ENCODE measurements around the gene GARIN5A. TPM values are rescaled to one million over a fixed set of nuclear protein-coding genes. Genes with fewer than 3 reads are reported as not detected.

Gene GARIN5A
- total and polyA plus RNA-seq, 5 donors: 0.86 to 3.0 (median 1.9) TPM

- intact Hi-C loops (cut with DNase I): no loop called here
- ATAC-seq (no peak), DNase-seq (peak in 2 of 3 donors; percentile 40 to 67)
- Histone ChIP-seq H3K27me3 (ENCODE audit: control insufficient read depth, insufficient read depth) (no peaks in the 10 kb centered on the region), H3K4me1 (ENCODE audit: control insufficient read depth, insufficient read depth, low read length) (no peaks in the 10 kb centered on the region), H3K9me3 (ENCODE audit: control insufficient read depth, low read length) (no peaks in the 10 kb centered on the region), H3K4me3 (ENCODE audit: low read length) (no peak overlapping the region), H3K27ac (ENCODE audit: low read length) (no peak overlapping the region)
- 74% methylated on average over 18 of the region's 18 CpGs for WGBS
These were observed 10.3 kb upstream of the GARIN5A start for GRCh38 chr19:50486823-50487515.

DNA sequence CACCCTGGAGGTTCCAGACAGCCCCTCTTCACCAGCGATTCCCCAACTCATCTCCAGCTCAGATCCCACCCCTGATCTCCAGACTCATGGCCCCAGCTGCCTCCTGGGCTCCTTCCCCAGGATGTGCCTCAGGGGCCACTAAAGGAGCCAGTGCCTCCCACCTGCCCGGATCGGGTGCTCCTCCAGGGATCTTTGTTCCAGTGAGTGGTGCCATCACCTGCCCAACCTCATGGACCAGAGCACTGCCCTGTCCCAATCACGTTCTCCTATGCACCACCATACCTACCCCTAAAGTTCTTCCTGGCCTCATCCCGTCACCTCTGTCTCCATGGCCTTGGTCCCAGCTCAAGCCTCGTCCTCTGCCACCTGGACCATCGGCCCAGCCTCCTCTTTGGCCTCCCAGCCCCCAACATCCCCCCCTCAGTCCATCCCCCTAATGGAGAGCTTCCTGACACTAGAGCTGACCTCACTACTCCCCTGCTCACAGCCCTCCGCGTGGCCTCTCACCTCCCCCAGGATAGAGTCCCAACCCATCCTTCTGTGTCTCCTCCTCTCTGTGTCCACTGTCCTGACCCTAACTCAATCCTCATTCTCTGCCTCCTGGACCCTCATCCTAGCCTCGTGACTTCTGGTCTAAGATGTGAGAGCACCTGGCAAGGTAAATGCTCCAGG is 8.8 kb upstream of the GARIN5A start:
- H3K4me3 ChIP-seq (ENCODE audit: low read length): no peak overlapping the region
- H3K27ac ChIP-seq (ENCODE audit: low read length): no peak overlapping the region
- intact Hi-C loops (cut with DNase I): no loop called here
- DNase-seq (peak in 1 of 3 donors; percentile 13), ATAC-seq (no peak)
- no peaks in the 10 kb centered on the region for H3K27me3 ChIP-seq (ENCODE audit: control insufficient read depth, insufficient read depth)
- H3K9me3 ChIP-seq (ENCODE audit: control insufficient read depth, low read length): no peaks in the 10 kb centered on the region
- WGBS: 72% methylated on average over 10 of the region's 10 CpGs
- H3K4me1 ChIP-seq (ENCODE audit: control insufficient read depth, insufficient read depth, low read length): no peaks in the 10 kb centered on the region

- WGBS: 68% methylated on average over 10 of the region's 10 CpGs
- no peaks in the 10 kb centered on the region for H3K9me3 ChIP-seq (ENCODE audit: control insufficient read depth, low read length)
- no peaks in the 10 kb centered on the region for H3K4me1 ChIP-seq (ENCODE audit: control insufficient read depth, insufficient read depth, low read length)
- H3K27ac ChIP-seq (ENCODE audit: low read length): no peak overlapping the region
- intact Hi-C loops (cut with DNase I): no loop called here
- no peak for ATAC-seq
- DNase-seq: no peak
- no peaks in the 10 kb centered on the region for H3K27me3 ChIP-seq (ENCODE audit: control insufficient read depth, insufficient read depth)
- no peak overlapping the region for H3K4me3 ChIP-seq (ENCODE audit: low read length)
These were observed 6.3 kb upstream of the GARIN5A start for GRCh38 chr19:50482916-50483315.

DNA sequence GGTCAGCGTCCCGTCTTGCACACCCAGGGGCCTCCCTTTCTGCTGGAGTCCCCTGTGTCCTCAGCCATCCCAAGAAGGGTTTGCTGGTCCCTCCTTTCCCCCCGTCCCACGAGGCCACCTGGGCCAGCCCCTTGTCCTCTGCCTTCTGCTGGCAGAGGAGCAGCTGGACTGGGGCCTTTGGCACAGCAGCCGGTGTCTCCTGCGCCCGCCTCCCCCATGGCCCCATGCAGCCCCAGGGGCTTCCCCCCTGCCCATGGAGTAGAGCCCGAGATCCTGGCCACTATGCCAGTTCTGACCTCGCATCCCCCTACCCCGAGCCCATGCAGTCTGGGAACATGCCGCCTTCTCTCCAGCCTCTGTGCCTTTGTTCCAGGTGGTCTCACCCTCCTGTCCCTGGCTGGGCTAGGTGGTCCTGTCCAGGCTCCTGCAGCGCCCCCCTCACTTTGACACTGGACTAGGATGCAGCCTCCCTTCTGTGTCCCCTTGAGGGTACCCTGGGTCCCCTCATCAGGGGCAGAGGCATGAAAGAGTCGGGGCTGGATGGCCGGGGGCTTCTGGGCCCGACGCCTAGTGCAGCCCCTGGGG is 5.7 kb upstream of the GARIN5A start:
- H3K4me3 ChIP-seq (ENCODE audit: low read length): no peak overlapping the region
- no peaks in the 10 kb centered on the region for H3K9me3 ChIP-seq (ENCODE audit: control insufficient read depth, low read length)
- intact Hi-C loops (cut with DNase I): no loop called here
- ATAC-seq (no peak), DNase-seq (peak in 1 of 3 donors; percentile 41)
- H3K4me1 ChIP-seq (ENCODE audit: control insufficient read depth, insufficient read depth, low read length): peaks cover 2% of the 10 kb centered on the region
- H3K27me3 ChIP-seq (ENCODE audit: control insufficient read depth, insufficient read depth): no peaks in the 10 kb centered on the region
- WGBS: 80% methylated on average over 16 of the region's 16 CpGs
- H3K27ac ChIP-seq (ENCODE audit: low read length): no peak overlapping the region

- ATAC-seq: no peak
- DNase-seq: peak in 1 of 3 donors; percentile 44
- Histone ChIP-seq H3K27me3 (ENCODE audit: control insufficient read depth, insufficient read depth) (no peaks in the 10 kb centered on the region), H3K4me1 (ENCODE audit: control insufficient read depth, insufficient read depth, low read length) (peaks cover 4% of the 10 kb centered on the region), H3K27ac (ENCODE audit: low read length) (no peak overlapping the region), H3K9me3 (ENCODE audit: control insufficient read depth, low read length) (no peaks in the 10 kb centered on the region), H3K4me3 (ENCODE audit: low read length) (no peak overlapping the region)
- intact Hi-C loops (cut with DNase I): no loop called here
- WGBS: 93% methylated on average over 27 of the region's 27 CpGs
These were observed 4.9 kb upstream of the GARIN5A start for GRCh38 chr19:50481351-50482149.

GRCh38 chr19:50480281-50481111 is 3.8 kb upstream of the GARIN5A start:
- peak in 1 of 3 donors; percentile 64 for DNase-seq
- Histone ChIP-seq H3K4me3 (ENCODE audit: low read length) (no peak overlapping the region), H3K4me1 (ENCODE audit: control insufficient read depth, insufficient read depth, low read length) (peaks cover 4% of the 10 kb centered on the region), H3K27me3 (ENCODE audit: control insufficient read depth, insufficient read depth) (no peaks in the 10 kb centered on the region), H3K27ac (ENCODE audit: low read length) (no peak overlapping the region), H3K9me3 (ENCODE audit: control insufficient read depth, low read length) (no peaks in the 10 kb centered on the region)
- 88% methylated on average over 37 of the region's 37 CpGs for WGBS
- ATAC-seq: no peak
- intact Hi-C loops (cut with DNase I): no loop called here

- H3K27ac ChIP-seq (ENCODE audit: low read length): no peak overlapping the region
- H3K9me3 ChIP-seq (ENCODE audit: control insufficient read depth, low read length): no peaks in the 10 kb centered on the region
- no peak overlapping the region for H3K4me3 ChIP-seq (ENCODE audit: low read length)
- intact Hi-C loops (cut with DNase I): no loop called here
- 95% methylated on average over 16 of the region's 16 CpGs for WGBS
- peak in 2 of 3 donors; percentile 42 to 54 for DNase-seq
- no peaks in the 10 kb centered on the region for H3K27me3 ChIP-seq (ENCODE audit: control insufficient read depth, insufficient read depth)
- peaks cover 4% of the 10 kb centered on the region for H3K4me1 ChIP-seq (ENCODE audit: control insufficient read depth, insufficient read depth, low read length)
- ATAC-seq: no peak
These were observed 3.2 kb upstream of the GARIN5A start for GRCh38 chr19:50479761-50480251.

GRCh38 chr19:50478901-50479715 is 2.5 kb upstream of the GARIN5A start:
- intact Hi-C loops (cut with DNase I): no loop called here
- Histone ChIP-seq H3K9me3 (ENCODE audit: control insufficient read depth, low read length) (no peaks in the 10 kb centered on the region), H3K4me1 (ENCODE audit: control insufficient read depth, insufficient read depth, low read length) (peaks cover 4% of the 10 kb centered on the region), H3K27ac (ENCODE audit: low read length) (no peak overlapping the region), H3K4me3 (ENCODE audit: low read length) (no peak overlapping the region), H3K27me3 (ENCODE audit: control insufficient read depth, insufficient read depth) (no peaks in the 10 kb centered on the region)
- DNase-seq (peak in 2 of 3 donors; percentile 59 to 74), ATAC-seq (no peak)
- 73% methylated on average over 19 of the region's 19 CpGs for WGBS

- Histone ChIP-seq H3K4me3 (ENCODE audit: low read length) (no peak overlapping the region), H3K27ac (ENCODE audit: low read length) (no peak overlapping the region), H3K9me3 (ENCODE audit: control insufficient read depth, low read length) (no peaks in the 10 kb centered on the region), H3K27me3 (ENCODE audit: control insufficient read depth, insufficient read depth) (no peaks in the 10 kb centered on the region), H3K4me1 (ENCODE audit: control insufficient read depth, insufficient read depth, low read length) (peaks cover 4% of the 10 kb centered on the region)
- intact Hi-C loops (cut with DNase I): no loop called here
- WGBS: 93% methylated on average over 17 of the region's 17 CpGs
- no peak for ATAC-seq
- DNase-seq: peak in 1 of 3 donors; percentile 39
These were observed 1.3 kb upstream of the GARIN5A start for GRCh38 chr19:50477751-50478515.
